Body of pancreas (tissue), 4 donors: Measurements from ENCODE around the gene IMP4. TPM values are rescaled to one million over a fixed set of nuclear protein-coding genes. Genes with fewer than 3 reads are reported as not detected.
A peak's percentile ranks its signal among the peaks of the same experiment; 100 is the strongest.

ENCODE experiments used
- ATAC-seq: fragments of 150-250 bp; one replicate; pipeline ENCODE4 v1.9.1; 2016
- DNase-seq, 4 donors: peaks; one replicate each; pipeline ENCODE4 v3.0.0-alpha.2; 2019
- H3K27ac ChIP-seq, 4 donors: fragments of 200-600 bp; sonication (generic); 1 replicate in 3 of 4; 2 replicates in 1 of 4; pipeline versions ENCODE4 v1.5.1 to v1.6.1; 2016 to 2019; ENCODE audit warnings: mild to moderate bottlenecking in 1 of 4, mixed read lengths in 1 of 4, moderate library complexity in 1 of 4
- H3K27me3 ChIP-seq, 2 donors: fragments of 200-600 bp; sonication (generic); one replicate each; pipeline ENCODE4 v1.6.0; 2016; ENCODE audit warnings: mild to moderate bottlenecking in 1 of 2
- H3K36me3 ChIP-seq, 2 donors: fragments of 200-600 bp; sonication (generic); replicated peaks in 1 of 2; 2 replicates each; pipeline ENCODE4 v1.5.1; 2016; ENCODE audit warnings: low read depth in 2 of 2; ENCODE audit not compliant: insufficient read depth in 1 of 2
- H3K4me1 ChIP-seq: fragments of 200-600 bp; sonication (generic); one replicate; pipeline ENCODE4 v1.6.0; 2016
- H3K4me3 ChIP-seq, 2 donors: fragments of 200-600 bp; sonication (generic); 1 replicate in 1 of 2; 2 replicates in 1 of 2; pipeline ENCODE4 v1.5.1; 2016 to 2019
- H3K9me3 ChIP-seq, 3 donors: fragments of 200-600 bp; sonication (generic); 1 replicate in 2 of 3; 2 replicates in 1 of 3; pipeline ENCODE4 v1.5.1; 2016
- CTCF ChIP-seq, 7 experiments: fragments of 450-650 bp in 4 of 7; fragments of 200-600 bp in 3 of 7; sonication (generic) in 3 of 7; IDR thresholded peaks; one replicate each; pipeline ENCODE4 v1.5.1; 2016 to 2019; ENCODE audit warnings: antibody characterized with exemption in 7 of 7
- POLR2A ChIP-seq, 3 donors: fragments of 450-650 bp; IDR thresholded peaks; one replicate each; pipeline ENCODE4 v1.6.1; 2016; ENCODE audit warnings: antibody characterized with exemption in 3 of 3, mild to moderate bottlenecking in 2 of 3
- WGBS, 2 donors: methylation state at CpG; one replicate each; pipeline ENCODE4 v1.1.5; 2017; 5-methylcytosine and 5-hydroxymethylcytosine counted together
- intact Hi-C: fragments of 100-400 bp; cut with DNase I; formaldehyde crosslinking; loops from one replicate; pipeline ENCODE4 v1.15.1; 2023
- total RNA-seq, 2 donors: library from RNA; depleted of rRNA; stranded (reverse); fragments of >200 nt; gene quantifications; one replicate each; pipeline ENCODE4 v1.1.0, GENCODE V29; 2016

IMP4 gene
- total RNA-seq, 2 donors from 2014 or later, result 77.5 to 78.1 TPM

- H3K4me3 ChIP-seq, result no peak overlapping the region
- no peak for TF ChIP-seq POLR2A (IDR thresholded peaks at IDR 0.05)
- H3K27ac ChIP-seq, result peak overlapping the region in 3 of 4 donors; percentile 85 to 98 (median 97)
- intact Hi-C loops, result no loop called here
- H3K36me3 ChIP-seq, result no peaks in the 10 kb centered on the region
- DNase-seq, result no peak
- peaks cover 21% of the 10 kb centered on the region for H3K4me1 ChIP-seq
- no peak for ATAC-seq
- H3K27me3 ChIP-seq, result no peaks in the 10 kb centered on the region
- WGBS, 2 donors, result 90 to 100% methylated on average over 1 to 3 of the region's 3 CpGs
- H3K9me3 ChIP-seq, result no peaks in the 10 kb centered on the region
Measured at GRCh38 chr2:130389783-130390182, 47.1 kb downstream of the IMP4 start.

- DNase-seq, result peak; percentile 68 to 88 (median 72)
- whole genome bisulfite sequencing, 2 donors, result 20 to 27% methylated on average over 2 to 16 of the region's 16 CpGs
- ATAC-seq, result peak; percentile 67
- intact Hi-C loops, result no loop called here
- TF ChIP-seq CTCF (IDR thresholded peaks at IDR 0.05) (no peak), POLR2A (IDR thresholded peaks at IDR 0.05) (peak; percentile 10 to 61 (median 60))
- peak overlapping the region; percentile 28 to 46 for H3K4me3 ChIP-seq
- H3K36me3 ChIP-seq, result no peaks in the 10 kb centered on the region
- no peaks in the 10 kb centered on the region for H3K27me3 ChIP-seq
- no peaks in the 10 kb centered on the region for H3K9me3 ChIP-seq
- peak overlapping the region; percentile 60 to 98 (median 91) for H3K27ac ChIP-seq
- H3K4me1 ChIP-seq, result peaks cover 21% of the 10 kb centered on the region
Measured at GRCh38 chr2:130390460-130391057, 47.9 kb downstream of the IMP4 start.

- peak; percentile 86 for ATAC-seq
- WGBS, 2 donors, result 1% methylated on average over 29 to 59 of the region's 59 CpGs
Measured at GRCh38 chr2:130391058-130391871, 48.6 kb downstream of the IMP4 start.

GRCh38 chr2:130391872-130392670 lies 49.4 kb downstream of the IMP4 start:
- Histone ChIP-seq H3K27me3 (no peaks in the 10 kb centered on the region), H3K36me3 (no peaks in the 10 kb centered on the region), H3K4me1 (peaks cover 21% of the 10 kb centered on the region), H3K27ac (peak overlapping the region; percentile 60 to 98 (median 91)), H3K9me3 (no peaks in the 10 kb centered on the region), H3K4me3 (peak overlapping the region in 1 of 2 donors; percentile 28)
- ATAC-seq (peak; percentile 18), DNase-seq (peak in 1 of 4 donors; percentile 44)
- intact Hi-C loops, result no loop called here
- TF ChIP-seq CTCF (IDR thresholded peaks at IDR 0.05), result no peak
- TF ChIP-seq POLR2A (IDR thresholded peaks at IDR 0.05), result no peak
- 21 to 22% methylated on average over 17 of the region's 17 CpGs for WGBS, 2 donors

More at GRCh38 chr2:130391058-130391871, 48.6 kb downstream of the IMP4 start:
- Histone ChIP-seq H3K4me1 (peaks cover 21% of the 10 kb centered on the region), H3K27me3 (no peaks in the 10 kb centered on the region), H3K9me3 (no peaks in the 10 kb centered on the region), H3K4me3 (peak overlapping the region; percentile 28 to 46), H3K36me3 (no peaks in the 10 kb centered on the region), H3K27ac (peak overlapping the region; percentile 60 to 98 (median 91))
- intact Hi-C loops, result no loop called here
- DNase-seq, result peak; percentile 83 to 92 (median 86)
- TF ChIP-seq POLR2A (IDR thresholded peaks at IDR 0.05), result peak; percentile 38 to 86 (median 86)
- TF ChIP-seq CTCF (IDR thresholded peaks at IDR 0.05), result peak in 2 of 7 experiments; percentile 2 to 6
